GM12878 (cell line): ENCODE data around the gene SP110. TPM values are rescaled to one million over a fixed set of nuclear protein-coding genes. Genes with fewer than 3 reads are reported as not detected.
A peak's percentile ranks its signal among the peaks of the same experiment; 100 is the strongest.

ENCODE experiments used
- ATAC-seq: fragments of 200-7000 bp; cut with Tn5 transposase; 3 replicates; pipeline ENCODE4 v1.9.1; 2020; ENCODE audit warnings: mild to moderate bottlenecking, moderate library complexity
- BruUV-seq: library from RNA; stranded (reverse); fragments of 400-500 nt; replicated peaks from 2 replicates; lab custom pipeline; 2021; lab: Mats Ljungman, UMichigan
- CTCF ChIA-PET: fragments of 300-600 bp; sonication (Branson Sonifier 250); formaldehyde crosslinking; extraction: SDS; loops from one replicate; lab custom pipeline; 2021; ENCODE audit warnings: inconsistent platforms; lab: Yijun Ruan, JAX
- POLR2A ChIA-PET: fragments of 350-600 bp; formaldehyde crosslinking; extraction: SDS; loops from one replicate; lab custom pipeline; 2021; ENCODE audit warnings: inconsistent platforms; lab: Charles Lee
- RAD21 ChIA-PET: fragments of 300-600 bp; sonication (Branson Sonifier 250); formaldehyde crosslinking; loops from one replicate; lab custom pipeline; 2023; ENCODE audit warnings: antibody characterized with exemption; ENCODE audit not compliant: unreplicated experiment; lab: Charles Lee
- SMC1A ChIA-PET: fragments of 300-600 bp; sonication (Branson Sonifier 250); formaldehyde crosslinking; loops from one replicate; lab custom pipeline; 2023; ENCODE audit not compliant: unreplicated experiment, uncharacterized antibody; lab: Charles Lee
- DNase-seq: peaks from one replicate; pipeline ENCODE4 v3.0.0-alpha.2; 2011; ENCODE audit warnings: low read depth, low spot score
- FAIRE-seq: peaks from 3 replicates; lab custom pipeline; 2011; peaks lifted over from hg19 to GRCh38; lab: Jason Lieb, UNC
- H2AFZ ChIP-seq: 2 replicates; pipeline ENCODE4 v1.6.0; 2011; ENCODE audit warnings: low read depth, low read length, control low read depth; ENCODE audit not compliant: control insufficient read depth
- H3K27ac ChIP-seq: 2 replicates; pipeline ENCODE4 v1.5.1; 2011; ENCODE audit warnings: control low read depth; ENCODE audit not compliant: control insufficient read depth, insufficient read depth
- H3K27me3 ChIP-seq, 2 experiments: replicated peaks in 1 of 2; 2 replicates each; pipeline versions ENCODE4 v1.6.0 to v1.6.1; 2011; ENCODE audit warnings: low read length in 1 of 2; ENCODE audit not compliant: control insufficient read depth in 2 of 2, insufficient read depth in 2 of 2
- H3K36me3 ChIP-seq, 2 experiments: 2 replicates each; pipeline ENCODE4 v1.5.1; 2011; ENCODE audit warnings: low read length in 1 of 2; ENCODE audit not compliant: control insufficient read depth in 2 of 2, insufficient read depth in 2 of 2
- H3K4me1 ChIP-seq: 2 replicates; pipeline ENCODE4 v1.6.1; 2011; ENCODE audit warnings: mild to moderate bottlenecking, low read length, moderate library complexity, mixed read lengths; ENCODE audit not compliant: control insufficient read depth, insufficient read depth
- H3K4me2 ChIP-seq: 2 replicates; pipeline ENCODE4 v1.6.0; 2011; ENCODE audit warnings: control low read depth; ENCODE audit not compliant: control insufficient read depth, insufficient read depth
- H3K4me3 ChIP-seq: fragments of 200-600 bp; sonication (generic); 2 replicates; pipeline ENCODE4 v1.5.1; 2016
- H3K79me2 ChIP-seq: 2 replicates; pipeline ENCODE4 v1.6.0; 2011; ENCODE audit warnings: low read length; ENCODE audit not compliant: control insufficient read depth, insufficient read depth
- H3K9ac ChIP-seq: 2 replicates; pipeline ENCODE4 v1.8.0; 2011; ENCODE audit warnings: low read length, control low read depth, mixed read lengths; ENCODE audit not compliant: control insufficient read depth, insufficient read depth
- H3K9me3 ChIP-seq: replicated peaks from 3 replicates; pipeline ENCODE4 v1.5.1; 2011; ENCODE audit warnings: mild to moderate bottlenecking, low read length; ENCODE audit not compliant: control insufficient read depth, insufficient read depth
- H4K20me1 ChIP-seq: 2 replicates; pipeline ENCODE4 v1.6.0; 2011; ENCODE audit not compliant: control insufficient read depth, insufficient read depth
- CREB1 ChIP-seq: IDR thresholded peaks from 2 replicates; pipeline ENCODE4 v1.6.1; 2012; ENCODE audit warnings: low read depth, mild to moderate bottlenecking, inconsistent platforms
- CTCF ChIP-seq, 3 experiments: IDR thresholded peaks in 2 of 3; conservative IDR thresholded peaks in 1 of 3; 2 replicates each; pipeline ENCODE4 v1.5.1; 2011; ENCODE audit warnings: low read depth in 3 of 3, low read length in 3 of 3, mild to moderate bottlenecking in 3 of 3, control low read depth in 2 of 3, moderate library complexity in 2 of 3, inconsistent platforms in 1 of 3, mixed read lengths in 1 of 3; ENCODE audit not compliant: control insufficient read depth in 2 of 3, insufficient read depth in 1 of 3; ENCODE audit errors: extremely low read depth in 1 of 3
- IKZF2 ChIP-seq, 2 experiments: fragments of 450-650 bp; IDR thresholded peaks; 2 replicates each; pipeline ENCODE4 v1.6.1; 2017; ENCODE audit warnings: mild to moderate bottlenecking in 2 of 2, moderate library complexity in 2 of 2
- PKNOX1 ChIP-seq: fragments of 450-650 bp; IDR thresholded peaks from 2 replicates; pipeline ENCODE4 v1.6.1; 2016; ENCODE audit warnings: mild to moderate bottlenecking
- POLR2AphosphoS5 ChIP-seq: IDR thresholded peaks from 2 replicates; pipeline ENCODE4 v1.6.1; 2011; ENCODE audit warnings: mild to moderate bottlenecking, low read length, inconsistent platforms
- POU2F2 ChIP-seq: IDR thresholded peaks from 3 replicates; pipeline ENCODE4 v1.6.1; 2011; ENCODE audit warnings: low read depth, mild to moderate bottlenecking, low read length, borderline replicate concordance
- RBBP5 ChIP-seq: fragments of 200-600 bp; sonication (generic); conservative IDR thresholded peaks from 2 replicates; pipeline ENCODE4 v1.6.1; 2016
- ZNF384 ChIP-seq: IDR thresholded peaks from 2 replicates; pipeline ENCODE4 v1.6.1; 2012; ENCODE audit warnings: low read depth, mild to moderate bottlenecking, low read length, improper control_type of control experiment, borderline replicate concordance
- WGBS: methylation state at CpG from one replicate; pipeline ENCODE4 v1.1.6; 2016; ENCODE audit warnings: low lambda C conversion rate; ENCODE audit not compliant: insufficient replicate concordance, insufficient coverage; ENCODE audit errors: missing lambda C conversion rate; 5-methylcytosine and 5-hydroxymethylcytosine counted together
- in situ Hi-C: fragments of 300-500 bp; cut with MboI; formaldehyde crosslinking; loops from 9 replicates; pipeline ENCODE4 v1.14.3; 2018; ENCODE audit warnings: mixed read lengths
- intact Hi-C: fragments of 100-400 bp; cut with micrococcal nuclease; formaldehyde crosslinking; loops from one replicate; pipeline ENCODE4 v1.14.2; 2022; ENCODE audit not compliant: unreplicated experiment
- polyA plus RNA-seq, 11 experiments: library from polyadenylated mRNA; depleted of rRNA in 4 of 11; unstranded in 6 of 11; stranded (reverse) in 5 of 11; fragments of >200 nt; fragmentation: Nextera tagmentation in 4 of 11; fragmentation: Illumina TruSeq in 1 of 11; extraction: Ambion mirVana in 4 of 11; extraction: Trizol in 1 of 11; gene quantifications; 1 replicate in 1 of 11; 2 replicates in 10 of 11; pipeline versions ENCODE4 v1.2.1 to v1.2.3, GENCODE V29; 2011 to 2016; ENCODE audit warnings: inconsistent platforms in 2 of 11, missing spikeins in 2 of 11, low read depth in 1 of 11
- total RNA-seq, 4 experiments: library from RNA; depleted of rRNA in 3 of 4; stranded (reverse); fragments of >200 nt in 3 of 4; fragmentation: Illumina TruSeq in 1 of 4; extraction: Trizol in 1 of 4; gene quantifications; 2 replicates each; pipeline versions ENCODE4 v1.2.1 to v1.2.3, GENCODE V29; 2013 to 2021
- TF ChIP-seq, protein P1 (sequence below): fragments of 450-650 bp; formaldehyde crosslinking; IDR thresholded peaks from 2 replicates; pipeline ENCODE4 v1.4.0; 2022; ENCODE audit warnings: mild to moderate bottlenecking, moderate library complexity

The SP110 gene
- total and polyA plus RNA-seq, 10 of the 15 experiments (the other 5 are each of a cell fraction or from before 2014, with no cell fraction given): 81.2 to 149 (median 100) TPM

GRCh38 chr2:230155359-230155758, 64.4 kb downstream of the SP110 start:
- no peaks in the 10 kb centered on the region for H3K9me3 ChIP-seq
- ChIA-PET POLR2A (no interaction called here), RAD21 (no interaction called here), SMC1A (interaction anchor here (1.3 kb wide), 1 partner anchor 354 kb away, joined by 3 read pairs; no protein-coding TSS in a partner anchor), CTCF (interaction anchor here (3.0 kb wide), 1 partner anchor 87 kb away, joined by 8 read pairs; the partner anchor contains the start of gene SLC16A14)
- H3K9ac ChIP-seq: no peak overlapping the region
- FAIRE-seq (no peak), ATAC-seq (no peak), DNase-seq (no peak)
- H4K20me1 ChIP-seq: no peaks in the 10 kb centered on the region
- H3K79me2 ChIP-seq: no peaks in the 10 kb centered on the region
- H3K4me1 ChIP-seq: no peaks in the 10 kb centered on the region
- H3K36me3 ChIP-seq: no peaks in the 10 kb centered on the region
- no peak for TF ChIP-seq POU2F2
- no peak for TF ChIP-seq PKNOX1
- no peak for TF ChIP-seq ZNF384
- no peak overlapping the region for H2AFZ ChIP-seq
- WGBS: 52% methylated on average over 7 of the region's 7 CpGs
- H3K4me2 ChIP-seq: no peak overlapping the region
- BruUV-seq: no TSS peak
- intact Hi-C loops (no loop called here), in situ Hi-C loops (loop anchor here (25.0 kb wide), 1 partner anchor 368 kb away; no protein-coding TSS in a partner anchor)
- H3K27me3 ChIP-seq: no peaks in the 10 kb centered on the region
- no peak overlapping the region for H3K4me3 ChIP-seq
- H3K27ac ChIP-seq: no peak overlapping the region

DNA sequence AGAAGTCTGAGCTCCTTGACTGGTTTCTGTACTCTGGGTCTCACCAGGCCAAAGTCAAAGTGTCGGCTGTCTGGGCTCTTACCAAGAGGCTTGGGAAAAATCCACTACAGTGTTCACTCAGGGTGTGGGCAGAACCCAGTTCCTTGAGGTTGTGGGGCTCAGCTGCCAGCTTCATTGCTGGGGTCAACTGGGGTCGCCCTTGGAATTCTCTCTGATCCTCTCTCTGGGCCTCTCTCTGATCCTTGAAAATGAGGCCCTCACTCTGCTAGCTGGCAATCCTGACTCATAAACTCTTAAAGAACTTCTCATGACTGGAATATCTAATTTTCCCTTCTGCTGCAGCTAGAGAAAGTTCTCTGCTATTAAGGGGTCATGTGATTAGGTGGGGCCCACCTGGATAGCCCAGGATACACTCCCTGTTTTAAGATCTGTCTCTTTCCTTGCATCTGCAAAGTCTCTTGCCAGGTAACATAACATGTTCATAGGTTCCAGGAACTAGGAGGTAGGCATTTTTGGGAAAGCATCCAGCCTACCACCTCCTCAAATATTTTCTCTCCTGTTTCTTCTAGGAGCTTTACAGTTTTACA, 66.3 kb downstream of the SP110 start:
- SMC1A ChIA-PET: interaction anchor here (0.8 to 1.2 kb wide), 2 partner anchors 103 to 145 kb away, joined by 3 to 4 read pairs; no protein-coding TSS in a partner anchor
- DNase-seq (no peak), FAIRE-seq (peak; percentile 7), ATAC-seq (no peak)
- Histone ChIP-seq H3K27me3 (no peaks in the 10 kb centered on the region), H4K20me1 (no peaks in the 10 kb centered on the region), H3K27ac (no peak overlapping the region), H2AFZ (no peak overlapping the region), H3K4me2 (no peak overlapping the region), H3K9me3 (no peaks in the 10 kb centered on the region), H3K4me1 (no peaks in the 10 kb centered on the region), H3K9ac (no peak overlapping the region), H3K4me3 (no peak overlapping the region), H3K36me3 (no peaks in the 10 kb centered on the region), H3K79me2 (no peaks in the 10 kb centered on the region)
- RAD21 ChIA-PET: interaction anchor here (1.0 kb wide), 1 partner anchor 141 kb away, joined by 5 read pairs; no protein-coding TSS in a partner anchor
- POLR2A ChIA-PET: interaction anchor here (0.6 to 0.7 kb wide), 2 partner anchors 135 to 1160 kb away, joined by 5 read pairs; no protein-coding TSS in a partner anchor
- in situ Hi-C loops (loop anchor here (25.0 kb wide), 1 partner anchor 366 kb away; no protein-coding TSS in a partner anchor), intact Hi-C loops (no loop called here)
- 32% methylated on average over 2 of the region's 2 CpGs for WGBS
- BruUV-seq: no TSS peak
- CTCF ChIA-PET: interaction anchor here (0.9 to 3.0 kb wide), 4 partner anchors 85 to 145 kb away, joined by 3 to 8 read pairs (median 4); partner anchors contain the start of gene SLC16A14
- TF ChIP-seq CREB1 (no peak), RBBP5 (no peak), POLR2AphosphoS5 (no peak), IKZF2 (IDR thresholded peaks at IDR 0.05) (no peak), ZNF384 (no peak), CTCF (IDR thresholded peaks at IDR 0.05 in 2 of 3, conservative IDR thresholded peaks at IDR 0.05 in 1 of 3; ENCODE audit: control insufficient read depth in 2 of 3, extremely low read depth in 1 of 3, insufficient read depth in 1 of 3, low read depth in 3 of 3, low read length in 3 of 3) (no peak)
- TF ChIP-seq, protein P1, sequence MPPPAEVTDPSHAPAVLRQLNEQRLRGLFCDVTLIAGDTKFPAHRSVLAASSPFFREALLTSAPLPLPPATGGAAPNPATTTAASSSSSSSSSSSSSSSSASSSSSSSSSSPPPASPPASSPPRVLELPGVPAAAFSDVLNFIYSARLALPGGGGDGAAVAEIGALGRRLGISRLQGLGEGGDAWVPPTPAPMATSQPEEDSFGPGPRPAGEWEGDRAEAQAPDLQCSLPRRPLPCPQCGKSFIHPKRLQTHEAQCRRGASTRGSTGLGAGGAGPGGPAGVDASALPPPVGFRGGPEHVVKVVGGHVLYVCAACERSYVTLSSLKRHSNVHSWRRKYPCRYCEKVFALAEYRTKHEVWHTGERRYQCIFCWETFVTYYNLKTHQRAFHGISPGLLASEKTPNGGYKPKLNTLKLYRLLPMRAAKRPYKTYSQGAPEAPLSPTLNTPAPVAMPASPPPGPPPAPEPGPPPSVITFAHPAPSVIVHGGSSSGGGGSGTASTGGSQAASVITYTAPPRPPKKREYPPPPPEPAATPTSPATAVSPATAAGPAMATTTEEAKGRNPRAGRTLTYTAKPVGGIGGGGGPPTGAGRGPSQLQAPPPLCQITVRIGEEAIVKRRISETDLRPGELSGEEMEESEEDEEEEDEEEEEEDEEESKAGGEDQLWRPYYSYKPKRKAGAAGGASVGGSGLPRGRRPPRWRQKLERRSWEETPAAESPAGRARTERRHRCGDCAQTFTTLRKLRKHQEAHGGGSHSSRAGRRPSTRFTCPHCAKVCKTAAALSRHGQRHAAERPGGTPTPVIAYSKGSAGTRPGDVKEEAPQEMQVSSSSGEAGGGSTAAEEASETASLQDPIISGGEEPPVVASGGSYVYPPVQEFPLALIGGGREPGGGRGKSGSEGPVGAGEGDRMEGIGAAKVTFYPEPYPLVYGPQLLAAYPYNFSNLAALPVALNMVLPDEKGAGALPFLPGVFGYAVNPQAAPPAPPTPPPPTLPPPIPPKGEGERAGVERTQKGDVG (CRISPR knock-in tag): no peak
